ENCODE data around the gene WAPL. TPM values are rescaled to one million over a fixed set of nuclear protein-coding genes. Genes with fewer than 3 reads are reported as not detected.
A peak's percentile ranks its signal among the peaks of the same experiment; 100 is the strongest.

The WAPL gene
- polyA plus RNA-seq, 3 donors = 17.8 to 26.5 (median 18.3) TPM

GRCh38 chr10:86518781-86519180 is 2.8 kb downstream of the WAPL start:
- Histone ChIP-seq H3K27me3 (ENCODE audit: control insufficient read depth in 2 of 2, insufficient read depth in 2 of 2, low read length in 2 of 2) (no peaks in the 10 kb centered on the region), H3K27ac (ENCODE audit: low read depth in 1 of 2, low read length in 2 of 2) (no peak overlapping the region), H3K4me3 (replicated peaks in 1 of 3; ENCODE audit: low read depth in 2 of 3, low read length in 3 of 3) (no peak overlapping the region), H3K4me2 (replicated peaks; ENCODE audit: extremely low read depth, low read length, poor library complexity, severe bottlenecking) (no peak overlapping the region), H2AFZ (ENCODE audit: insufficient read depth, low read depth, low read length, poor library complexity, severe bottlenecking) (no peak overlapping the region), H3K4me1 (ENCODE audit: control insufficient read depth in 1 of 2, insufficient read depth in 2 of 2, low read length in 2 of 2) (peaks cover 24 to 33% of the 10 kb centered on the region in 2 donors), H3K9me3 (replicated peaks in 1 of 2; ENCODE audit: control insufficient read depth in 1 of 2, insufficient read depth in 1 of 2, low read length in 2 of 2) (no peaks in the 10 kb centered on the region), H3K9ac (ENCODE audit: insufficient read depth, low read length, poor library complexity, severe bottlenecking) (no peak overlapping the region), H3K36me3 (replicated peaks in 1 of 2; ENCODE audit: control insufficient read depth in 1 of 2, insufficient read depth in 2 of 2, low read length in 2 of 2) (peaks cover 30 to 42% of the 10 kb centered on the region in 2 donors), H4K20me1 (ENCODE audit: insufficient read depth, low read length) (peaks cover 75% of the 10 kb centered on the region), H3K79me2 (ENCODE audit: insufficient read depth, low read length) (peaks cover 94% of the 10 kb centered on the region)
- whole genome bisulfite sequencing (ENCODE audit: insufficient coverage) = no CpG with 5 or more reads among the region's 3 CpGs
- intact Hi-C loops (cut with micrococcal nuclease) = no loop called here
- H3K9me3 Mint-ChIP-seq = no peaks in the 10 kb centered on the region
- peaks cover 0 to 2% (median 2%) of the 10 kb centered on the region in 3 donors for H3K27me3 Mint-ChIP-seq (ENCODE audit: low read depth in 3 of 3)
- peaks cover 42 to 44% of the 10 kb centered on the region in 2 donors for H3K36me3 Mint-ChIP-seq
- TF ChIP-seq, protein P1, sequence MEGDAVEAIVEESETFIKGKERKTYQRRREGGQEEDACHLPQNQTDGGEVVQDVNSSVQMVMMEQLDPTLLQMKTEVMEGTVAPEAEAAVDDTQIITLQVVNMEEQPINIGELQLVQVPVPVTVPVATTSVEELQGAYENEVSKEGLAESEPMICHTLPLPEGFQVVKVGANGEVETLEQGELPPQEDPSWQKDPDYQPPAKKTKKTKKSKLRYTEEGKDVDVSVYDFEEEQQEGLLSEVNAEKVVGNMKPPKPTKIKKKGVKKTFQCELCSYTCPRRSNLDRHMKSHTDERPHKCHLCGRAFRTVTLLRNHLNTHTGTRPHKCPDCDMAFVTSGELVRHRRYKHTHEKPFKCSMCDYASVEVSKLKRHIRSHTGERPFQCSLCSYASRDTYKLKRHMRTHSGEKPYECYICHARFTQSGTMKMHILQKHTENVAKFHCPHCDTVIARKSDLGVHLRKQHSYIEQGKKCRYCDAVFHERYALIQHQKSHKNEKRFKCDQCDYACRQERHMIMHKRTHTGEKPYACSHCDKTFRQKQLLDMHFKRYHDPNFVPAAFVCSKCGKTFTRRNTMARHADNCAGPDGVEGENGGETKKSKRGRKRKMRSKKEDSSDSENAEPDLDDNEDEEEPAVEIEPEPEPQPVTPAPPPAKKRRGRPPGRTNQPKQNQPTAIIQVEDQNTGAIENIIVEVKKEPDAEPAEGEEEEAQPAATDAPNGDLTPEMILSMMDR (IDR thresholded peaks at IDR 0.05) = no peak
- H3K4me1 Mint-ChIP-seq = peaks cover 54% of the 10 kb centered on the region
- DNase-seq = no peak
- H3K4me3 Mint-ChIP-seq = no peak overlapping the region
- peak overlapping the region in 1 of 7 donors; percentile 18 for H3K27ac Mint-ChIP-seq

DNA sequence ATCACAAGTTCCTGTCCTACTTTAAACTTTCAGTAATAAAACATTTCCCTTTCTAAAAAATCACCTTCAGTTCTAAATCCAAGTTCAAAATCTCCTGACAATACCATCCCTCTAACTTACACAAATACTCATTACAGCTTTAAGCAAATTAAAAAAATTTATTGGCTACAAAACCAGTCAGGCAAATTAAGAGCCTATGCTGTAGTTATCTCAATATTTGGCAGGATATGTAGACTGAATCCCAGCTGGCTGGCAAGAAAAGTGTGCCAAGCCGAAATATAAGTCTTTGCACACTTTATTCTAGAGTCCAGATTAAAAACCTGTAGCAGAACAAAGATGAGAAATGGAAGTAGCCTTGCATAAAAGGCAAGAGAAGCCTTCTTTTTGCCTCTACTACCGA is 9.5 kb downstream of the WAPL start:
- Histone ChIP-seq H3K4me3 (replicated peaks in 1 of 3; ENCODE audit: low read depth in 2 of 3, low read length in 3 of 3) (no peak overlapping the region), H3K27ac (ENCODE audit: low read depth in 1 of 2, low read length in 2 of 2) (peak overlapping the region in 1 of 2 donors; percentile 55), H3K9me3 (replicated peaks in 1 of 2; ENCODE audit: control insufficient read depth in 1 of 2, insufficient read depth in 1 of 2, low read length in 2 of 2) (no peaks in the 10 kb centered on the region), H3K9ac (ENCODE audit: insufficient read depth, low read length, poor library complexity, severe bottlenecking) (no peak overlapping the region), H2AFZ (ENCODE audit: insufficient read depth, low read depth, low read length, poor library complexity, severe bottlenecking) (no peak overlapping the region), H3K4me1 (ENCODE audit: control insufficient read depth in 1 of 2, insufficient read depth in 2 of 2, low read length in 2 of 2) (peaks cover 11 to 15% of the 10 kb centered on the region in 2 donors), H4K20me1 (ENCODE audit: insufficient read depth, low read length) (peaks cover 100% of the 10 kb centered on the region), H3K36me3 (replicated peaks in 1 of 2; ENCODE audit: control insufficient read depth in 1 of 2, insufficient read depth in 2 of 2, low read length in 2 of 2) (peaks cover 31 to 84% of the 10 kb centered on the region in 2 donors), H3K27me3 (ENCODE audit: control insufficient read depth in 2 of 2, insufficient read depth in 2 of 2, low read length in 2 of 2) (no peaks in the 10 kb centered on the region), H3K4me2 (replicated peaks; ENCODE audit: extremely low read depth, low read length, poor library complexity, severe bottlenecking) (no peak overlapping the region), H3K79me2 (ENCODE audit: insufficient read depth, low read length) (peaks cover 100% of the 10 kb centered on the region)
- Mint-ChIP-seq H3K27ac (peak overlapping the region in 2 of 7 donors; percentile 75 to 85), H3K36me3 (peaks cover 41 to 56% of the 10 kb centered on the region in 2 donors), H3K4me1 (peaks cover 35% of the 10 kb centered on the region), H3K4me3 (no peak overlapping the region), H3K9me3 (no peaks in the 10 kb centered on the region), H3K27me3 (ENCODE audit: low read depth in 3 of 3) (peaks cover 0 to 5% (median 2%) of the 10 kb centered on the region in 3 donors)
- intact Hi-C loops (cut with micrococcal nuclease) = no loop called here
- TF ChIP-seq, protein P1 (IDR thresholded peaks at IDR 0.05) = no peak
- no peak for DNase-seq
- WGBS (ENCODE audit: insufficient coverage) = no CpG with 5 or more reads among the region's 2 CpGs

All from CD14-positive monocyte (primary cell).